ENCODE results near the gene THSD8. TPM values are rescaled to one million over a fixed set of nuclear protein-coding genes. Genes with fewer than 3 reads are reported as not detected.

Gene THSD8
- total and polyA plus RNA-seq, 10 donors, result 1.1 to 9.1 (median 4.8) TPM; not detected in 3

GRCh38 chr19:12792051-12792852 is 9.6 kb upstream of the THSD8 start:
- H3K4me1 ChIP-seq, result peaks cover 27 to 74% (median 65%) of the 10 kb centered on the region in 6 donors

GRCh38 chr19:12792853-12793289 is 9.0 kb upstream of the THSD8 start:
- Histone ChIP-seq H3K27ac (peak overlapping the region; percentile 97 to 100 (median 100)), H3K4me3 (peak overlapping the region; percentile 72 to 96 (median 88)), H3K36me3 (peaks cover 0 to 11% (median 0%) of the 10 kb centered on the region in 6 donors), H3K9me3 (no peaks in the 10 kb centered on the region), H3K27me3 (replicated peaks in 1 of 7) (peaks cover 0 to 5% (median 0%) of the 10 kb centered on the region in 7 donors), H3K4me1 (peaks cover 22 to 68% (median 59%) of the 10 kb centered on the region in 6 donors)
- 0% methylated on average over 22 of the region's 22 CpGs for WGBS, 5 donors
- intact Hi-C loops (cut with DNase I; ENCODE audit: low total_unique reads), result no loop called here
- DNase-seq, result no peak
- TF ChIP-seq CTCF (IDR thresholded peaks at IDR 0.05 in 8 of 11, conservative IDR thresholded peaks at IDR 0.05 in 3 of 11) (peak in 1 of 11 experiments; percentile 2), POLR2AphosphoS5 (IDR thresholded peaks at IDR 0.05) (no peak)

More at GRCh38 chr19:12792051-12792852, 9.6 kb upstream of the THSD8 start:
- peak; percentile 98 for DNase-seq
- Histone ChIP-seq H3K27me3 (replicated peaks in 1 of 7) (peaks cover 0 to 5% (median 0%) of the 10 kb centered on the region in 7 donors), H3K4me3 (peak overlapping the region; percentile 72 to 96 (median 88)), H3K9me3 (no peaks in the 10 kb centered on the region), H3K36me3 (peaks cover 0 to 7% (median 0%) of the 10 kb centered on the region in 6 donors), H3K27ac (peak overlapping the region; percentile 97 to 100 (median 100))
- TF ChIP-seq CTCF (IDR thresholded peaks at IDR 0.05 in 8 of 11, conservative IDR thresholded peaks at IDR 0.05 in 3 of 11), result peak in 4 of 11 experiments; percentile 11 to 28 (median 22)
- TF ChIP-seq POLR2AphosphoS5 (IDR thresholded peaks at IDR 0.05), result peak; percentile 90 to 97 (median 93)
- peak in 2 of 3 donors; percentile 16 to 49 for TF ChIP-seq POLR2A (IDR thresholded peaks at IDR 0.05)
- intact Hi-C loops (cut with DNase I; ENCODE audit: low total_unique reads), result no loop called here
- WGBS, 5 donors, result 0 to 1% (median 0%) methylated on average over 41 to 84 of the region's 84 CpGs

- no peaks in the 10 kb centered on the region for H3K9me3 ChIP-seq
- H3K4me3 ChIP-seq, result peak overlapping the region; percentile 72 to 96 (median 88)
- intact Hi-C loops (cut with DNase I; ENCODE audit: low total_unique reads), result no loop called here
- peaks cover 0 to 18% (median 0%) of the 10 kb centered on the region in 6 donors for H3K36me3 ChIP-seq
- peak overlapping the region; percentile 97 to 100 (median 100) for H3K27ac ChIP-seq
- peaks cover 0 to 5% (median 0%) of the 10 kb centered on the region in 7 donors for H3K27me3 ChIP-seq (replicated peaks in 1 of 7)
- peaks cover 15 to 61% (median 52%) of the 10 kb centered on the region in 6 donors for H3K4me1 ChIP-seq
- DNase-seq, result peak; percentile 99
- 0 to 1% (median 0%) methylated on average over 34 to 81 of the region's 81 CpGs for WGBS, 5 donors
- peak in 5 of 11 experiments; percentile 9 to 40 (median 18) for TF ChIP-seq CTCF (IDR thresholded peaks at IDR 0.05 in 8 of 11, conservative IDR thresholded peaks at IDR 0.05 in 3 of 11)
- peak; percentile 91 to 98 (median 92) for TF ChIP-seq POLR2AphosphoS5 (IDR thresholded peaks at IDR 0.05)
- TF ChIP-seq POLR2A (IDR thresholded peaks at IDR 0.05), result peak in 2 of 3 donors; percentile 61 to 69
These were observed 8.3 kb upstream of the THSD8 start for GRCh38 chr19:12793290-12794195.
